HCT116 (cell line): Measurements from ENCODE around the gene SPOP. TPM values are rescaled to one million over a fixed set of nuclear protein-coding genes. Genes with fewer than 3 reads are reported as not detected.

ENCODE experiments used
- ATAC-seq: fragments of 200-7000 bp; cut with Tn5 transposase; 2 replicates; pipeline ENCODE4 v1.9.1; 2020; ENCODE audit warnings: mild to moderate bottlenecking, moderate library complexity
- BruUV-seq: library from RNA; stranded (reverse); fragments of 400-500 nt; replicated peaks from 2 replicates; lab custom pipeline; 2021; lab: Mats Ljungman, UMichigan
- CTCF ChIA-PET: fragments of 300-600 bp; sonication (Branson Sonifier 250); formaldehyde crosslinking; loops from one replicate; lab custom pipeline; 2021; ENCODE audit warnings: antibody characterized with exemption; lab: Charles Lee
- POLR2A ChIA-PET: fragments of 300-600, 350-600 bp; sonication (Branson Sonifier 250); formaldehyde crosslinking; loops from one replicate; lab custom pipeline; 2021; ENCODE audit warnings: antibody characterized with exemption; lab: Charles Lee
- RAD21 ChIA-PET, 2 experiments: fragments of 300-600 bp; sonication (Branson Sonifier 250); formaldehyde crosslinking; loops; one replicate each; lab custom pipeline; 2023; ENCODE audit warnings: low total read pairs in 2 of 2; ENCODE audit not compliant: uncharacterized antibody in 2 of 2, unreplicated experiment in 2 of 2, low non-redundant PET in 1 of 2; lab: Charles Lee
- DNase-seq: peaks from one replicate; pipeline ENCODE4 v3.0.0-alpha.2; 2010; ENCODE audit warnings: low read depth, low spot score
- H2AFZ ChIP-seq: fragments of 200-600 bp; shearing (Covaris generic), sonication (generic); 2 replicates; pipeline ENCODE4 v1.6.1; 2017; ENCODE audit warnings: low read depth, mixed run types, mixed read lengths, antibody characterized with exemption, low read length; ENCODE audit not compliant: poor library complexity, severe bottlenecking
- H3K27ac ChIP-seq: 2 replicates; pipeline ENCODE4 v1.5.1; 2012; ENCODE audit warnings: low read depth, low read length
- H3K27me3 ChIP-seq: fragments of 200-600 bp; sonication (generic); 2 replicates; pipeline ENCODE4 v1.6.1; 2016; ENCODE audit warnings: mixed run types, low read length, mixed read lengths; ENCODE audit not compliant: insufficient read depth
- H3K36me3 ChIP-seq, 2 experiments: fragments of 200-500 bp in 1 of 2; fragments of 200-600 bp in 1 of 2; sonication (Bioruptor generic) in 1 of 2; sonication (generic) in 1 of 2; 2 replicates each; pipeline versions ENCODE4 v1.5.1 to v1.6.1; 2014 to 2016; ENCODE audit warnings: low read length in 2 of 2, inconsistent platforms in 1 of 2, mixed read lengths in 1 of 2, mixed run types in 1 of 2; ENCODE audit not compliant: insufficient read depth in 2 of 2, control insufficient read depth in 1 of 2
- H3K4me1 ChIP-seq, 2 experiments: fragments of 200-600 bp in 1 of 2; sonication (generic) in 1 of 2; 2 replicates each; pipeline versions ENCODE4 v1.5.1 to v1.6.1; 2012 to 2017; ENCODE audit warnings: low read length in 2 of 2, inconsistent platforms in 1 of 2, mild to moderate bottlenecking in 1 of 2, mixed read lengths in 1 of 2, mixed run types in 1 of 2, moderate library complexity in 1 of 2; ENCODE audit not compliant: insufficient read depth in 2 of 2, control insufficient read depth in 1 of 2
- H3K4me2 ChIP-seq: fragments of 200-600 bp; sonication (generic); 2 replicates; pipeline ENCODE4 v1.6.1; 2017; ENCODE audit warnings: mixed run types, low read length, mixed read lengths
- H3K4me3 ChIP-seq, 2 experiments: fragments of 200-600 bp in 1 of 2; sonication (generic) in 1 of 2; replicated peaks in 1 of 2; 2 replicates each; pipeline ENCODE4 v1.5.1; 2011 to 2016; ENCODE audit warnings: low read length in 2 of 2, control low read depth in 1 of 2, low read depth in 1 of 2, mild to moderate bottlenecking in 1 of 2, mixed read lengths in 1 of 2, mixed run types in 1 of 2
- H3K79me2 ChIP-seq: fragments of 200-600 bp; sonication (generic); 2 replicates; pipeline ENCODE4 v1.6.1; 2017; ENCODE audit warnings: mild to moderate bottlenecking, mixed run types, low read length, moderate library complexity, mixed read lengths; ENCODE audit not compliant: insufficient read depth
- H3K9ac ChIP-seq: fragments of 200-600 bp; sonication (generic); 2 replicates; pipeline ENCODE4 v1.6.1; 2016; ENCODE audit warnings: low read length, mixed read lengths
- H3K9me2 ChIP-seq: fragments of 200-600 bp; sonication (generic), shearing (Covaris generic); 2 replicates; pipeline ENCODE4 v1.6.1; 2017; ENCODE audit warnings: mixed run types, mild to moderate bottlenecking, moderate library complexity; ENCODE audit not compliant: insufficient read depth
- H3K9me3 ChIP-seq, 2 experiments: fragments of 200-500 bp in 1 of 2; fragments of 200-600 bp in 1 of 2; sonication (Bioruptor generic) in 1 of 2; sonication (generic) in 1 of 2; 2 replicates each; pipeline ENCODE4 v1.6.1; 2014 to 2017; ENCODE audit warnings: low read length in 2 of 2, mixed read lengths in 2 of 2, inconsistent platforms in 1 of 2, low read depth in 1 of 2, mild to moderate bottlenecking in 1 of 2, mixed run types in 1 of 2, moderate library complexity in 1 of 2; ENCODE audit not compliant: control insufficient read depth in 1 of 2, insufficient read depth in 1 of 2
- H4K20me1 ChIP-seq: fragments of 200-600 bp; sonication (generic), shearing (Covaris generic); 2 replicates; pipeline ENCODE4 v1.6.1; 2017; ENCODE audit warnings: mixed run types, mild to moderate bottlenecking, moderate library complexity; ENCODE audit not compliant: insufficient read depth
- CBX3 ChIP-seq: IDR thresholded peaks from 2 replicates; pipeline ENCODE4 v1.6.1; 2012; ENCODE audit warnings: low read depth
- EZH2 ChIP-seq: fragments of 200-600 bp; sonication (generic); IDR thresholded peaks from 2 replicates; pipeline ENCODE4 v1.6.1; 2017; ENCODE audit warnings: antibody characterized with exemption, mixed run types
- JUND ChIP-seq: IDR thresholded peaks from 2 replicates; pipeline ENCODE4 v1.6.1; 2012
- POLR2A ChIP-seq: IDR thresholded peaks from 2 replicates; pipeline ENCODE4 v1.7.0; 2011; ENCODE audit warnings: borderline replicate concordance; ENCODE audit not compliant: insufficient read depth, insufficient read length; ENCODE audit errors: extremely low read depth
- POLR2AphosphoS5 ChIP-seq: IDR thresholded peaks from 2 replicates; pipeline ENCODE4 v1.6.1; 2011; ENCODE audit warnings: mild to moderate bottlenecking, low read depth, low read length, moderate library complexity
- RAD21 ChIP-seq: IDR thresholded peaks from 2 replicates; pipeline ENCODE4 v1.6.1; 2012; ENCODE audit warnings: low read depth, mild to moderate bottlenecking
- SP1 ChIP-seq: IDR thresholded peaks from 2 replicates; pipeline ENCODE4 v1.6.1; 2012; ENCODE audit warnings: low read depth
- ZBTB33 ChIP-seq: IDR thresholded peaks from 2 replicates; pipeline ENCODE4 v1.6.1; 2011; ENCODE audit warnings: mild to moderate bottlenecking, low read length, moderate library complexity; ENCODE audit not compliant: insufficient replicate concordance; ENCODE audit errors: extremely low read depth
- ZFX ChIP-seq: fragments of 450-650 bp; IDR thresholded peaks from 2 replicates; pipeline ENCODE4 v1.6.1; 2017
- ZNF274 ChIP-seq: fragments of 200-500 bp; sonication (Bioruptor generic); IDR thresholded peaks from 2 replicates; pipeline ENCODE4 v1.6.1; 2014; ENCODE audit warnings: mild to moderate bottlenecking, low read depth, low read length, inconsistent platforms
- intact Hi-C: fragments of 100-400 bp; cut with micrococcal nuclease; formaldehyde crosslinking; loops from 2 replicates; pipeline ENCODE4 v1.10.0; 2022
- total RNA-seq: library from RNA; stranded (reverse); gene quantifications from one replicate; pipeline ENCODE4 v1.2.1, GENCODE V29; 2021; ENCODE audit not compliant: unreplicated experiment

Gene SPOP
- total RNA-seq, 1 experiment from 2014 or later: 85.1 TPM

- Histone ChIP-seq H3K9ac (no peak overlapping the region), H3K4me2 (no peak overlapping the region), H3K36me3 (no peaks in the 10 kb centered on the region), H2AFZ (no peak overlapping the region), H3K4me1 (peaks cover 10 to 12% of the 10 kb centered on the region in 2 experiments; a peak in 3 of 4 replicates), H3K79me2 (peaks cover 80% of the 10 kb centered on the region), H3K27ac (no peak overlapping the region), H3K9me3 (0 out of 4 replicates have a peak, but pooled peaks cover 0 to 3% of the 10 kb centered on the region in 2 experiments), H3K4me3 (no peak overlapping the region), H3K9me2 (no peaks in the 10 kb centered on the region), H4K20me1 (no peaks in the 10 kb centered on the region), H3K27me3 (no peaks in the 10 kb centered on the region)
- POLR2A ChIA-PET: no interaction called here
- ATAC-seq: no peak
- no peak for DNase-seq
- CTCF ChIA-PET: no interaction called here
- intact Hi-C loops: no loop called here
- BruUV-seq: no TSS peak
- RAD21 ChIA-PET: no interaction called here
- TF ChIP-seq EZH2 (no peak), CBX3 (no peak)
These were observed 44.0 kb downstream of the SPOP start for GRCh38 chr17:49633762-49634484.

- ATAC-seq (no peak), DNase-seq (no peak)
- POLR2A ChIA-PET: no interaction called here
- Histone ChIP-seq H3K4me3 (no peak overlapping the region), H3K4me2 (no peak overlapping the region), H3K27ac (no peak overlapping the region), H3K4me1 (peaks cover 10 to 12% of the 10 kb centered on the region in 2 experiments; a peak in 3 of 4 replicates), H3K9me2 (no peaks in the 10 kb centered on the region), H3K9me3 (no peaks in the 10 kb centered on the region), H2AFZ (no peak overlapping the region), H4K20me1 (no peaks in the 10 kb centered on the region), H3K27me3 (no peaks in the 10 kb centered on the region), H3K36me3 (no peaks in the 10 kb centered on the region), H3K79me2 (peaks cover 80% of the 10 kb centered on the region), H3K9ac (no peak overlapping the region)
- no peak for TF ChIP-seq POLR2AphosphoS5
- no peak for TF ChIP-seq ZBTB33
- no peak for TF ChIP-seq POLR2A
- no peak for TF ChIP-seq JUND
- no peak for TF ChIP-seq ZFX
- no peak for TF ChIP-seq RAD21
- no peak for TF ChIP-seq EZH2
- no peak for TF ChIP-seq SP1
- TF ChIP-seq CBX3: no peak
- no peak for TF ChIP-seq ZNF274
- no TSS peak for BruUV-seq
- RAD21 ChIA-PET: no interaction called here
- CTCF ChIA-PET: no interaction called here
- intact Hi-C loops: no loop called here
These were observed 44.6 kb downstream of the SPOP start for GRCh38 chr17:49633250-49633649.
